ENCODE measurements around the gene NPAS1. TPM values are rescaled to one million over a fixed set of nuclear protein-coding genes. Genes with fewer than 3 reads are reported as not detected.

The NPAS1 gene
- polyA plus RNA-seq, 3 donors: not detected

DNA sequence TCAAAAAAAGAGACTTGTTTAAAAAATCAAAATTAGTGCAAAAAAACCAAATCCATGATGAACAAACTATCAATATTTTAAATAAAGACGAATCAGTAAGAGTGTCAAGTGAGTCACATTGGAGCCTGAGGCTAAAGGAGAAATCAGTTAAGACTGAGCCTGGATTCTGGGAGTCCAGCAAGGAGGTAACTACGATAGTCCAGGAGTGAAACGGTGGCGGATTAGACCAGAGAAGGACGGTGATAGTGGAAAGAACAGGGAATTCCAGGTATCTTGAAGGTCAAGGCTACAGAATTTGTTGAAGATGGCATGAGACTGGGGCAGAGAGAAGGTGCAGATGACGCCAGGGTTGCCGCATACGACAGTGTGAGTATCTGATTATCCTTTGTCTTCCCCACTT is 7.0 kb upstream of the NPAS1 start:
- Histone ChIP-seq H3K4me2 (replicated peaks; ENCODE audit: extremely low read depth, low read length, poor library complexity, severe bottlenecking) (no peak overlapping the region), H3K4me3 (replicated peaks in 1 of 3; ENCODE audit: low read depth in 2 of 3, low read length in 3 of 3) (no peak overlapping the region), H3K36me3 (replicated peaks in 1 of 2; ENCODE audit: control insufficient read depth in 1 of 2, insufficient read depth in 2 of 2, low read length in 2 of 2) (no peaks in the 10 kb centered on the region), H4K20me1 (ENCODE audit: insufficient read depth, low read length) (no peaks in the 10 kb centered on the region), H2AFZ (ENCODE audit: insufficient read depth, low read depth, low read length, poor library complexity, severe bottlenecking) (peak overlapping the region; percentile 42), H3K27me3 (ENCODE audit: control insufficient read depth in 2 of 2, insufficient read depth in 2 of 2, low read length in 2 of 2) (peaks cover 0 to 2% of the 10 kb centered on the region in 2 donors), H3K27ac (ENCODE audit: low read depth in 1 of 2, low read length in 2 of 2) (no peak overlapping the region), H3K9ac (ENCODE audit: insufficient read depth, low read length, poor library complexity, severe bottlenecking) (no peak overlapping the region), H3K9me3 (replicated peaks in 1 of 2; ENCODE audit: control insufficient read depth in 1 of 2, insufficient read depth in 1 of 2, low read length in 2 of 2) (no peaks in the 10 kb centered on the region), H3K4me1 (ENCODE audit: control insufficient read depth in 1 of 2, insufficient read depth in 2 of 2, low read length in 2 of 2) (no peaks in the 10 kb centered on the region), H3K79me2 (ENCODE audit: insufficient read depth, low read length) (no peaks in the 10 kb centered on the region)
- Mint-ChIP-seq H3K27ac (no peak overlapping the region), H3K27me3 (ENCODE audit: low read depth in 3 of 3) (peaks cover 27 to 54% (median 46%) of the 10 kb centered on the region in 3 donors), H3K4me3 (peak overlapping the region in 1 of 2 donors; percentile 72), H3K36me3 (no peaks in the 10 kb centered on the region), H3K4me1 (peaks cover 9% of the 10 kb centered on the region), H3K9me3 (peaks cover 0 to 7% (median 2%) of the 10 kb centered on the region in 7 donors)
- no peak for DNase-seq
- TF ChIP-seq, protein P1, sequence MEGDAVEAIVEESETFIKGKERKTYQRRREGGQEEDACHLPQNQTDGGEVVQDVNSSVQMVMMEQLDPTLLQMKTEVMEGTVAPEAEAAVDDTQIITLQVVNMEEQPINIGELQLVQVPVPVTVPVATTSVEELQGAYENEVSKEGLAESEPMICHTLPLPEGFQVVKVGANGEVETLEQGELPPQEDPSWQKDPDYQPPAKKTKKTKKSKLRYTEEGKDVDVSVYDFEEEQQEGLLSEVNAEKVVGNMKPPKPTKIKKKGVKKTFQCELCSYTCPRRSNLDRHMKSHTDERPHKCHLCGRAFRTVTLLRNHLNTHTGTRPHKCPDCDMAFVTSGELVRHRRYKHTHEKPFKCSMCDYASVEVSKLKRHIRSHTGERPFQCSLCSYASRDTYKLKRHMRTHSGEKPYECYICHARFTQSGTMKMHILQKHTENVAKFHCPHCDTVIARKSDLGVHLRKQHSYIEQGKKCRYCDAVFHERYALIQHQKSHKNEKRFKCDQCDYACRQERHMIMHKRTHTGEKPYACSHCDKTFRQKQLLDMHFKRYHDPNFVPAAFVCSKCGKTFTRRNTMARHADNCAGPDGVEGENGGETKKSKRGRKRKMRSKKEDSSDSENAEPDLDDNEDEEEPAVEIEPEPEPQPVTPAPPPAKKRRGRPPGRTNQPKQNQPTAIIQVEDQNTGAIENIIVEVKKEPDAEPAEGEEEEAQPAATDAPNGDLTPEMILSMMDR (IDR thresholded peaks at IDR 0.05): no peak
- intact Hi-C loops (cut with micrococcal nuclease): no loop called here
- WGBS (ENCODE audit: insufficient coverage): 64% methylated on average over 4 of the region's 8 CpGs

DNA sequence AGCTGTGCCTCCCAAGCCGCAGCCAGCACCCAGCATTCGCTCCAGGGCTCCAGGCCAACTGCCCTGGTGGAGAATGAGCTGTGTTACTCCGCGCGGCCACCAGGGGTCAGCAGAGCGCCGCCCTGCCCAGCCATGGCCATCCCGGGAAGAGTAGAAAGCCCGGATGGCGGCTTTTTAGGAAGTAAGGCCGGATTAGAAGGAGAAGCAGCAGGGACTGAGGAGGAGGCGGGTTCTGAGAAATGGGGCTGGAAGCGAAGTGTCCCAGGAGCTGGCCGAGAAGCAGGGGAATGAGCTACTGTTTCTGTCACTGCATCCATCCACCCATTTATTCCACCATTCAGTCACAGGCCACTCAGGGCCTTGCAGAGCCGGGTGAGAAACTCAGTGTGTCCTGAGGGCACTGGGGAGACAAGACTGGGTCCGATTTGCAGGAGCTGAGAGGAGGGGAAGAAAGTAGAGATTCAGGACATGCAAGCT is 6.6 kb upstream of the NPAS1 start:
- Histone ChIP-seq H3K9ac (ENCODE audit: insufficient read depth, low read length, poor library complexity, severe bottlenecking) (no peak overlapping the region), H2AFZ (ENCODE audit: insufficient read depth, low read depth, low read length, poor library complexity, severe bottlenecking) (peak overlapping the region; percentile 42), H3K4me3 (replicated peaks in 1 of 3; ENCODE audit: low read depth in 2 of 3, low read length in 3 of 3) (no peak overlapping the region), H3K27me3 (ENCODE audit: control insufficient read depth in 2 of 2, insufficient read depth in 2 of 2, low read length in 2 of 2) (peaks cover 0 to 4% of the 10 kb centered on the region in 2 donors), H3K27ac (ENCODE audit: low read depth in 1 of 2, low read length in 2 of 2) (no peak overlapping the region), H4K20me1 (ENCODE audit: insufficient read depth, low read length) (no peaks in the 10 kb centered on the region), H3K79me2 (ENCODE audit: insufficient read depth, low read length) (no peaks in the 10 kb centered on the region), H3K9me3 (replicated peaks in 1 of 2; ENCODE audit: control insufficient read depth in 1 of 2, insufficient read depth in 1 of 2, low read length in 2 of 2) (no peaks in the 10 kb centered on the region), H3K4me2 (replicated peaks; ENCODE audit: extremely low read depth, low read length, poor library complexity, severe bottlenecking) (no peak overlapping the region), H3K4me1 (ENCODE audit: control insufficient read depth in 1 of 2, insufficient read depth in 2 of 2, low read length in 2 of 2) (no peaks in the 10 kb centered on the region), H3K36me3 (replicated peaks in 1 of 2; ENCODE audit: control insufficient read depth in 1 of 2, insufficient read depth in 2 of 2, low read length in 2 of 2) (no peaks in the 10 kb centered on the region)
- H3K9me3 Mint-ChIP-seq: peaks cover 0 to 7% (median 2%) of the 10 kb centered on the region in 7 donors
- under 1% methylated on average over 11 of the region's 16 CpGs for WGBS (ENCODE audit: insufficient coverage)
- intact Hi-C loops (cut with micrococcal nuclease): no loop called here
- peaks cover 9% of the 10 kb centered on the region for H3K4me1 Mint-ChIP-seq
- H3K4me3 Mint-ChIP-seq: peak overlapping the region in 1 of 2 donors; percentile 71
- TF ChIP-seq, protein P1 (IDR thresholded peaks at IDR 0.05): peak; percentile 99
- H3K36me3 Mint-ChIP-seq: no peaks in the 10 kb centered on the region
- DNase-seq: peak; percentile 39 to 70 (median 65)
- H3K27ac Mint-ChIP-seq: peak overlapping the region in 3 of 7 donors; percentile 18 to 54 (median 31)
- peaks cover 27 to 59% (median 44%) of the 10 kb centered on the region in 3 donors for H3K27me3 Mint-ChIP-seq (ENCODE audit: low read depth in 3 of 3)
